ENCODE measurements around the gene DYNLRB1.
A peak's percentile ranks its signal among the peaks of the same experiment; 100 is the strongest.

DYNLRB1 gene

DNA sequence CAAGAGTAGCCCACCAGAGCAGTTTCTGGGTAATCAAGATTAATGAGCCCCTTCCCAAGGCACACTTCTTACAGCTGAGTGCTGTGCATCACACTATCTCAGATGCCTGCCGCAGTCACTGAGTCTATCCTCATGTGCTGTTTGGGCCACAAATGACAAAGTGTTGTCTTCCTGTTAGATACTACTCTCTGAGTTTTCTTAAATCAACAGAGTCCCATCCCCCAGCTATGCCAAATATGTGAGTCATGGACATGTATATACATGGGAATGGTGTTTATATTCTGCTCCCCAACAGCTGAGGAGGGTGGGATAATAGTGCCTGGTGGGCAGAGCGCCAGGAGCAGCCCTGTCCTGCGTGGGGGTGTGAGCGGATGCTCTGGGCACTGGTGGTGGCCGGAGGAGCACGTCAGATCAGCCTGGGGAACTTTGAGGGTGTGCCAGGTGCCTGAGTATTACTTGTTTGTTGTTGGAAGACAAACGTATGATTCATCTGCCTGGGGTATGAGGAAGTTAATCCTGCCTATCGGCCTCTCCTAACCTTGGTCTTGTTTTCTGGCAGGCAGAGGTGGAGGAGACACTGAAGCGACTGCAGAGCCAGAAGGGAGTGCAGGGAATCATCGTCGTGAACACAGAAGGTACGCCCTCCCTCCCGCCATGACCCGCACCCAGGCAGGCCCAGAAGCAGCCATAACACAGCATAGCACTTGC lies 9.6 kb downstream of the DYNLRB1 start:
- peak overlapping the region; percentile 80 for H3K27ac ChIP-seq

GRCh38 chr20:34526466-34526865 lies 10.2 kb downstream of the DYNLRB1 start:
- TF ChIP-seq ZFX (IDR thresholded peaks at IDR 0.05; ENCODE audit: borderline replicate concordance): no peak
- TF ChIP-seq CTCF (IDR thresholded peaks at IDR 0.05): no peak
- peak overlapping the region; percentile 80 for H3K27ac ChIP-seq

More for the DNA sequence above, 9.6 kb downstream of the DYNLRB1 start:
- TF ChIP-seq ZFX (IDR thresholded peaks at IDR 0.05; ENCODE audit: borderline replicate concordance) (no peak), CTCF (IDR thresholded peaks at IDR 0.05) (no peak)

DNA sequence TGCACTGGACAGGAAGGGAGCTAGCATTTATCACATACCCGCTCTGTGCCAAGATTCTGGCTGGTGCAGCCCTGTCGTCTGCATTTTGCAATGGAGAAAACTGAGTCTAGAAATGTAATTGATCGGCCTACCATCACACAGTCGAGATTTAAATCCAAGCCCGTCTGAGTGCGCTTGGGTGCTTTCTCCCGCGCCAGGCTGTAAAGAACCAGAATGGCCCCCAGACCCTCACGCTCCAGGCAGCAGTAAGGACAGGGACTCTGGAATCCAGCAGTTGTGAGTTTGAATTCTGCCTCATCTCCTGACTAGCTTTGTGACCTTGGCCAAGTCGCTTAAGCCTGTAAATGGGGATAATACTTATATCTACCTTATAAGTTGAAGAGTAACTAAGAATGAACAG lies 10.8 kb downstream of the DYNLRB1 start:
- no peak for TF ChIP-seq CTCF (IDR thresholded peaks at IDR 0.05)
- no peak for TF ChIP-seq ZFX (IDR thresholded peaks at IDR 0.05; ENCODE audit: borderline replicate concordance)
- H3K27ac ChIP-seq: peak overlapping the region; percentile 80

DNA sequence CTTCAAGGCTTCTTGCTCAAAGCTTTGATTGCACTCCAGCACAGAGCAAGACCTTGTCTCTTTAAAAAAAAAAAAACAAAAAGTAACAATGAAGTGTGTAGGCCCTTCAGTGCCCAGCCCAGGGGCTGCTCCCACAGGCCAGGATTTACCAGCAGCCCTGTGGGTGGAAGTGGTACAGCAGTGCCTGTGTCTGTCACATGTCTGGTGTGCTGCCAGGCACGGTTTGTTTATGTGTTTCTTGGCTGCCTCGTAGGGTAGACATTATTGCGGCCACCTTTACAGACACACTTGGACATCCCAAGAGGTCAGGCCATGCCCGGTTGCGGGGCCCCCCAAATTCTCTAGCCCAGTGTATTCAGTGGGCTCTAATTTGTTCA lies 12.7 kb downstream of the DYNLRB1 start:
- H3K27ac ChIP-seq: no peak overlapping the region
- TF ChIP-seq ZFX (IDR thresholded peaks at IDR 0.05; ENCODE audit: borderline replicate concordance) (no peak), CTCF (IDR thresholded peaks at IDR 0.05) (no peak)

GRCh38 chr20:34529742-34530141 lies 13.5 kb downstream of the DYNLRB1 start:
- TF ChIP-seq ZFX (IDR thresholded peaks at IDR 0.05; ENCODE audit: borderline replicate concordance) (no peak), CTCF (IDR thresholded peaks at IDR 0.05) (no peak)
- H3K27ac ChIP-seq: no peak overlapping the region

- no peak overlapping the region for H3K27ac ChIP-seq
- TF ChIP-seq CTCF (IDR thresholded peaks at IDR 0.05) (no peak), ZFX (IDR thresholded peaks at IDR 0.05; ENCODE audit: borderline replicate concordance) (no peak)
Measured at GRCh38 chr20:34530342-34530741, 14.1 kb downstream of the DYNLRB1 start.

GRCh38 chr20:34531608-34532265 lies 15.5 kb downstream of the DYNLRB1 start:
- TF ChIP-seq CTCF (IDR thresholded peaks at IDR 0.05): no peak
- no peak for TF ChIP-seq ZFX (IDR thresholded peaks at IDR 0.05; ENCODE audit: borderline replicate concordance)
- H3K27ac ChIP-seq: no peak overlapping the region

All from 22Rv1 (cell line).